Measurements from ENCODE around the gene COL5A2.

Gene COL5A2

DNA sequence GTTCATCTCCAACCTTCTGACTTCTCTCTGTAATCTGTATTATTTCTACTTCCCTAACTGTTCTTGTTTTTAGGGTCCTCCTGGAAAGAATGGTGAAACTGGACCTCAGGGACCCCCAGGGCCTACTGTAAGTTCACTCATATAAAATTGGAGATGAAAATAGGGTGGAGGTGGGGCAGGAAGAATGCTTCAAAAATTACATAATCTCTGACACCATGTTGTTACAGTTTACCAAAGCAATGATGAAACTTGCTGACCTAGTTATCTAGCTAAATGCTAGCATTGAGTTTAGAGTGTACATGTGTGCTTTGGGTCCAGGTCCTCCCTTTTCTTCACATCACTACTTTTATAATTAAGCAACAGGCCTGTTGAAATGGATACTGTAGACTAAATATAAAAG lies 182.3 kb downstream of the COL5A2 start:
- no peak for DNase-seq (ENCODE audit: low read depth in 2 of 2)

DNA sequence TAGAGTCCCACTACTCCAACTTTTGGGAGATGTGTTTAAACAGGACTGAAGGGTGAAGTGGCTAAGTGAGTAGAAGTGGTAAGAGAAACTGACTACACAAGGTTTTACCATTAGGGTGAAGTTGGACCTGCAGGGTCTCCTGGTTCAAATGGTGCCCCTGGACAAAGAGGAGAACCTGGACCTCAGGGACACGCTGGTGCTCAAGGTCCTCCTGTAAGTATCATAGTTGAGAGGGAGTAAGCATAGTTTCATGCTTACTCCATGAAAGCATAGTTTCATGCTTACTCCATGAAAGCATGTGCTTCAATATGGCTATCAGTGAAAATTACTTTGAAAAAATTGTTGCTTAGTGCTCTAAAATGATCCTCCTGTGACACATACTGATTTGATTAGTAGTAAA lies 186.3 kb downstream of the COL5A2 start:
- DNase-seq (ENCODE audit: low read depth in 2 of 2): no peak

DNA sequence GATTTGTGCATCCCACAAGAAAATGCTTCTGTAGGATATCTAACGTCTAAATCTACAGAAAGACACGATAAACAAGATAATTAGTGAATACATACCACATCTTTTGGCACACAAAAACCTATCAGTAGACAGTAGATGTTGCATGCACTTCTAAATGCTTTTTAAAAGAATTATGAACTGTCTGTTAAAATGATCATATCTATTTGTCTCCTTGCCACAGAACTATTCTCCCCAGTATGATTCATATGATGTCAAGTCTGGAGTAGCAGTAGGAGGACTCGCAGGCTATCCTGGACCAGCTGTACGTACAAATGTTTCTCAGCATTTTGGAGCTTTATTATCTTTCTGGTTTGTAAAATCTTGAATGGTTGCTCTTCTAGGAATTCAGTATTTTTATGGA lies 192.7 kb downstream of the COL5A2 start:
- DNase-seq (ENCODE audit: low read depth in 2 of 2): no peak

DNA sequence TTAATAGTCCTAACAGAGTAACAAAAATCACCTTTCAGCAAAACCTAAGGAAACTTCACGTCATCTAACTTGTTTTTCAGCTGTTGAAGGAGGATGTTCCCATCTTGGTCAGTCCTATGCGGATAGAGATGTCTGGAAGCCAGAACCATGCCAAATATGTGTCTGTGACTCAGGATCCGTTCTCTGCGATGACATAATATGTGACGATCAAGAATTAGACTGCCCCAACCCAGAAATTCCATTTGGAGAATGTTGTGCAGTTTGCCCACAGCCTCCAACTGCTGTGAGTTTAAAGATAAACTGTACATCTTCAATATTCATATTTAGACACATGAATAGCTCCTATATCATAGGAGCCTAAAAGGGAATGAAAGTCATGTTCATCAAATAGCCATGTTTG lies 194.9 kb downstream of the COL5A2 start:
- no peak for DNase-seq (ENCODE audit: low read depth in 2 of 2)

DNA sequence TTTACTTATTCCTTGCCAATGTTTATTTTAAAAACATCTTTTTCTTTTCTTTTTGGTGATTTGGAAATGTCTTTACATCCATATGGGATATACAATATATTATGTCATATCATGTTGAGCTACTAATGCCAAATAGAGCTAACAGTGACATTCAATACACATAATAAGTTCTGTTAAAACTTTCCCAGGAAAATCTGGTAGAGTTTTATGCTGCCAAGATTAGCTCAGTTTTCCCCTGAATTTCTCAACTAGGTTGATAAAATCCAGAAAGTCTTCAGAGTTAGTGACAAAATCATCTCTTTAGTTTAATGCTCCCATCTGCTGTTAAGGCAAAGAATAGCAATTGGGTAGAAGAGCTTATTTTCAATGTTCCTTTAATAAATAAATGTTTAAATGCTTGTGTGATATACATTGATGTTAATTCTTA lies 195.5 kb downstream of the COL5A2 start:
- DNase-seq (ENCODE audit: low read depth in 2 of 2): no peak

DNA sequence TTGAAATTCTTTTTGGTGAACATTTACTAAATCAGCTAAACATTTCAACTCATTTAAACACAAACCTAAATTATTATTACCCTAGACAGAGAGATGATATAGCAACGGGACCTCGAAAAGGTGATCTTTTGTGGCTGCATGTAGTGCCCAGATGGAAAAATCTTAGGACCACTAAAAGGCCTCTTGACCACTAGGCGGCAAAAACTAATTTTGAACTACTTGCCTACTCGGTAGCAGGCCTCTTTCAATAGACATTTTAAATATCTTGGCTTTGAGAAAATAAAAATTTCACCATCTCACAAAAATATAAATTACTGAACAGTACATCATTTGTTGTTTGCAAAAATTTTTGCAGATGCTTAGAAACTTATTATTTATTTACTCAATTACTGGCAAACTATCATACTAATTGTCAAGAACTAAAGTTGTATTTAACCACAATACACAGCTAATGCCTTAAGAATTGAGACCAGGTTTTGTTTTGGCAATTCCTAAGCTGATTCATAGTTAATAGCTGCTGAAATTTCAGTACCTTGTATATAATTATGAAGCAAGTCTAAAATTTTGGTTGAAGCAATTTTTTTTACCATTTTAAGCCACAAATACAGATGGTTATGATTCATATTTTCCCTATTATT lies 196.0 kb downstream of the COL5A2 start:
- no peak for DNase-seq (ENCODE audit: low read depth in 2 of 2)

All from stimulated activated CD8-positive, alpha-beta memory T cell treated with anti-CD3 and anti-CD28 coated beads, Interleukin-15, amount 100 ng/mL, for 48 hours (primary cell).